ENCODE results near the gene ZFTA.

The ZFTA gene

GRCh38 chr11:63762654-63763495 lies 5.7 kb downstream of the ZFTA start:
- Histone ChIP-seq H3K36me3 (ENCODE audit: insufficient read depth, low read length) (no peaks in the 10 kb centered on the region), H3K4me3 (ENCODE audit: low read depth in 1 of 2, low read length in 2 of 2) (peak overlapping the region; percentile 53 to 63), H3K27me3 (ENCODE audit: control insufficient read depth in 1 of 2, insufficient read depth in 2 of 2, low read length in 2 of 2) (no peaks in the 10 kb centered on the region), H3K9me3 (ENCODE audit: low read length) (no peaks in the 10 kb centered on the region), H3K27ac (ENCODE audit: low read depth, low read length) (peak overlapping the region; percentile 84), H3K4me1 (ENCODE audit: insufficient read depth, low read length) (peaks cover 39% of the 10 kb centered on the region), H3K9ac (ENCODE audit: low read length) (no peak overlapping the region)

- Histone ChIP-seq H3K36me3 (ENCODE audit: insufficient read depth, low read length) (no peaks in the 10 kb centered on the region), H3K27ac (ENCODE audit: low read depth, low read length) (peak overlapping the region; percentile 84), H3K4me3 (ENCODE audit: low read depth in 1 of 2, low read length in 2 of 2) (peak overlapping the region; percentile 53 to 63), H3K4me1 (ENCODE audit: insufficient read depth, low read length) (peaks cover 36% of the 10 kb centered on the region), H3K27me3 (ENCODE audit: control insufficient read depth in 1 of 2, insufficient read depth in 2 of 2, low read length in 2 of 2) (no peaks in the 10 kb centered on the region), H3K9me3 (ENCODE audit: low read length) (no peaks in the 10 kb centered on the region), H3K9ac (ENCODE audit: low read length) (no peak overlapping the region)
These were observed 6.5 kb downstream of the ZFTA start for GRCh38 chr11:63761931-63762653.

- no peak overlapping the region for H3K9ac ChIP-seq (ENCODE audit: low read length)
- H3K36me3 ChIP-seq (ENCODE audit: insufficient read depth, low read length) = no peaks in the 10 kb centered on the region
- no peak overlapping the region for H3K27ac ChIP-seq (ENCODE audit: low read depth, low read length)
- H3K27me3 ChIP-seq (ENCODE audit: control insufficient read depth in 1 of 2, insufficient read depth in 2 of 2, low read length in 2 of 2) = no peaks in the 10 kb centered on the region
- H3K9me3 ChIP-seq (ENCODE audit: low read length) = no peaks in the 10 kb centered on the region
- H3K4me1 ChIP-seq (ENCODE audit: insufficient read depth, low read length) = peaks cover 27% of the 10 kb centered on the region
- H3K4me3 ChIP-seq (ENCODE audit: low read depth in 1 of 2, low read length in 2 of 2) = no peak overlapping the region
These were observed 7.4 kb downstream of the ZFTA start for GRCh38 chr11:63761188-63761587.

DNA sequence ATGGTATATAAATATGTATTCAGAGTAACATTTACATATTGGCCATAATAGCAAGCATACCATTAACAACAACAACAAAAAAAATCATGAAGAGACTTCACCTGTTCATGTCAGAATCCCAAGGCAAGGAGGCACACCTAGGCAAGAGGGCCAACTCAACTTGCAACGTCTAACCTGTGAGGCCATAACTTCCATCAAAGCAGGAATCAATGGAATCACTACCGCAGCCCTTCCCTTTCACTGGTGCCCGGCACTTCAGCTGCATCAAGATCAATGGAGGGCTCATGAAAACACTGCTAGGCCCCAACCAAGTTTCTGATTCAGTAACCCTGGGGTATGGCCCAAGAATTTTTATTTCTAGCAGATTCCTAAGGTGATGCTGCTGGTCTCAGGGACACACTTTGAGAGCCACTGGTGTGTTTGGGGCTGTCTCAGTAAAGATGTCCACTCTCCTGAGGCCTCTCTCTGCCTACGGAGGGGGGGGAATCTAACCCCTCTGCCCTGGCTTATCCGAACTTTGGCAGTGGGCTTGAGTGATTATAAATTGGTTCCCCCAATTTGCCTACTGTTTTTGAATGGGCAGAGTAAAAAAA lies 8.0 kb downstream of the ZFTA start:
- H3K9ac ChIP-seq (ENCODE audit: low read length) = no peak overlapping the region
- no peak overlapping the region for H3K4me3 ChIP-seq (ENCODE audit: low read depth in 1 of 2, low read length in 2 of 2)
- peaks cover 21% of the 10 kb centered on the region for H3K4me1 ChIP-seq (ENCODE audit: insufficient read depth, low read length)
- H3K27me3 ChIP-seq (ENCODE audit: control insufficient read depth in 1 of 2, insufficient read depth in 2 of 2, low read length in 2 of 2) = no peaks in the 10 kb centered on the region
- no peaks in the 10 kb centered on the region for H3K36me3 ChIP-seq (ENCODE audit: insufficient read depth, low read length)
- H3K9me3 ChIP-seq (ENCODE audit: low read length) = no peaks in the 10 kb centered on the region
- no peak overlapping the region for H3K27ac ChIP-seq (ENCODE audit: low read depth, low read length)

- Histone ChIP-seq H3K36me3 (ENCODE audit: insufficient read depth, low read length) (peaks cover 14% of the 10 kb centered on the region), H3K27ac (ENCODE audit: low read depth, low read length) (no peak overlapping the region), H3K4me1 (ENCODE audit: insufficient read depth, low read length) (peaks cover 14% of the 10 kb centered on the region), H3K4me3 (ENCODE audit: low read depth in 1 of 2, low read length in 2 of 2) (no peak overlapping the region), H3K9me3 (ENCODE audit: low read length) (no peaks in the 10 kb centered on the region), H3K9ac (ENCODE audit: low read length) (no peak overlapping the region), H3K27me3 (ENCODE audit: control insufficient read depth in 1 of 2, insufficient read depth in 2 of 2, low read length in 2 of 2) (no peaks in the 10 kb centered on the region)
These were observed 11.4 kb downstream of the ZFTA start for GRCh38 chr11:63756919-63757761.

GRCh38 chr11:63749624-63750023 lies 19.0 kb downstream of the ZFTA start:
- H3K4me3 ChIP-seq (ENCODE audit: low read depth in 1 of 2, low read length in 2 of 2) = no peak overlapping the region
- H3K36me3 ChIP-seq (ENCODE audit: insufficient read depth, low read length) = peaks cover 29% of the 10 kb centered on the region
- H3K27ac ChIP-seq (ENCODE audit: low read depth, low read length) = no peak overlapping the region
- no peaks in the 10 kb centered on the region for H3K27me3 ChIP-seq (ENCODE audit: control insufficient read depth in 1 of 2, insufficient read depth in 2 of 2, low read length in 2 of 2)
- no peaks in the 10 kb centered on the region for H3K4me1 ChIP-seq (ENCODE audit: insufficient read depth, low read length)
- H3K9me3 ChIP-seq (ENCODE audit: low read length) = no peaks in the 10 kb centered on the region
- H3K9ac ChIP-seq (ENCODE audit: low read length) = no peak overlapping the region

GRCh38 chr11:63747011-63747410 lies 21.6 kb downstream of the ZFTA start:
- Histone ChIP-seq H3K9me3 (ENCODE audit: low read length) (no peaks in the 10 kb centered on the region), H3K27ac (ENCODE audit: low read depth, low read length) (no peak overlapping the region), H3K4me1 (ENCODE audit: insufficient read depth, low read length) (no peaks in the 10 kb centered on the region), H3K9ac (ENCODE audit: low read length) (no peak overlapping the region), H3K4me3 (ENCODE audit: low read depth in 1 of 2, low read length in 2 of 2) (no peak overlapping the region), H3K27me3 (ENCODE audit: control insufficient read depth in 1 of 2, insufficient read depth in 2 of 2, low read length in 2 of 2) (no peaks in the 10 kb centered on the region), H3K36me3 (ENCODE audit: insufficient read depth, low read length) (peaks cover 14% of the 10 kb centered on the region)

DNA sequence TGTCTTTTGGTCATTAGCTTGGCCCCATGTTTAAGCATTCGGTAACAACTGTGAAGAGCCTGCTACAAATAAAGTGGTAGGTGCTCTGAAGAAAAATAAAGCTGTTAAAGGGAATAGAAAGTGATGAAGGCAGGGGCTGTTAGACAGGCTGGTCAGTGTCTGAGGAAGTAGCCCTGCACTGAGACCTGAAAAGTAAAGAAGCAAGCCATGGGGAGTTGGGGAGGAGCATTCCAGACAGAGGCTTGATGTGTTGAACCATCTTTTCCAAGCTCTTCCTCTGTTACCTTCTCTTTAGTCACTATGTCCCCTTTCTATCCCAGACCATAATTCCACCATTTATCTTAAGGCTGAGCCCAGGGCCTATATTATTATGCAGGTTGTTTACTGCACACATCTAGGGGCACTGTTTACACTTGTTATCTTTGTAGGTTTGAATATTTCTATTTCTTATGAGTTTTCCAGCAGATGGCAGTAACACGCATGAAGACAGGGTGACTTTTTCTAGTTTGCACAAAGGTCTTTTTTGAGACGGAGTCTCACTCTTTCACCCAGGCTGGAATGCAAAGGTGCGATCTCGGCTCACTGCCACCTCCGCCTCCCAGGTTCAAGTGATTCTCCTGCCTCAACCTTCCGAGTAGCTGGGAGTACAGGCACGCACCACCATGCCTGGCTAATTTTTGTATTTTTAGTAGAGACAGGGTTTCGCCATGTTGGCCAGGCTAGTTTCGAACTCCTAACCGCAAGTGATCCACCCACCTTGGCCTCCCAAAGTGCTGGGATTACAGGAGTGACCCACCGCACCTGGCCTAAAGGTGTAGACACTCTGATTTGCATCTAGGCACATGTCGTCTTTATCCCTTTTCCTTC lies 23.0 kb downstream of the ZFTA start:
- Histone ChIP-seq H3K4me3 (ENCODE audit: low read depth in 1 of 2, low read length in 2 of 2) (no peak overlapping the region), H3K27ac (ENCODE audit: low read depth, low read length) (no peak overlapping the region), H3K9ac (ENCODE audit: low read length) (no peak overlapping the region), H3K9me3 (ENCODE audit: low read length) (no peaks in the 10 kb centered on the region), H3K4me1 (ENCODE audit: insufficient read depth, low read length) (no peaks in the 10 kb centered on the region), H3K27me3 (ENCODE audit: control insufficient read depth in 1 of 2, insufficient read depth in 2 of 2, low read length in 2 of 2) (no peaks in the 10 kb centered on the region), H3K36me3 (ENCODE audit: insufficient read depth, low read length) (peaks cover 7% of the 10 kb centered on the region)

DNA sequence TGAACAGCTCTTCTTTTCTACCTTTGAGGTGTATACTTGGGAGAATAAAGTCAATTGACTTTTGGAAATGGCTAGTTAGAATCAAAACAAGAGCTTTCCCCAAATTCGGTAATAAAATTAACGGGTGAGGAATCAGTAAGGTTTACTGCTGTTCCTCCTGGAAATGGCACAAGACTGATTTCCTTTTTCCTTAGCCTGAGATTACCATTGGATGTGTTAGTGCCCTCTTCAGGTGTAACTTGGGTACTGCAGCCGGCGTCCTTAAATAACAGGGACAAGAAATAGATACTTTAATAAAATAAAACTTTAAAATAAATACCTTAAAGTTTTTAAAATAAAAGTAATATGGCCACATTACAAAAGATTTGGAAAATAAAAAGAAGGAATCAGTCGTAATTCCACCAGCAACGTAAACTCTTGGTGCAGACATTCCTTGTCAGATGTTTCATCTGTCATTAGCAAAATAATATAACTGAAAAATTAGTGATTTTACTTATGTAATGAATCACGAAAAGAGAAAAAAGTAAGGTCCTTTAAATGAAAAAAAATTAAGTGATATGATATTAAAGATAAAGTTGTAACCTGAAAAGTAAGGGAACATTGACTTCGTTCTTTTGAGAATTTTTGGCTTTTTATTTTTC lies 29.7 kb downstream of the ZFTA start:
- Histone ChIP-seq H3K9me3 (ENCODE audit: low read length) (no peaks in the 10 kb centered on the region), H3K4me3 (ENCODE audit: low read depth in 1 of 2, low read length in 2 of 2) (no peak overlapping the region), H3K36me3 (ENCODE audit: insufficient read depth, low read length) (no peaks in the 10 kb centered on the region), H3K4me1 (ENCODE audit: insufficient read depth, low read length) (peaks cover 5% of the 10 kb centered on the region), H3K27me3 (ENCODE audit: control insufficient read depth in 1 of 2, insufficient read depth in 2 of 2, low read length in 2 of 2) (no peaks in the 10 kb centered on the region), H3K27ac (ENCODE audit: low read depth, low read length) (no peak overlapping the region), H3K9ac (ENCODE audit: low read length) (no peak overlapping the region)

GRCh38 chr11:63737718-63738117 lies 30.9 kb downstream of the ZFTA start:
- H3K9ac ChIP-seq (ENCODE audit: low read length) = no peak overlapping the region
- no peaks in the 10 kb centered on the region for H3K27me3 ChIP-seq (ENCODE audit: control insufficient read depth in 1 of 2, insufficient read depth in 2 of 2, low read length in 2 of 2)
- no peaks in the 10 kb centered on the region for H3K9me3 ChIP-seq (ENCODE audit: low read length)
- no peaks in the 10 kb centered on the region for H3K36me3 ChIP-seq (ENCODE audit: insufficient read depth, low read length)
- no peak overlapping the region for H3K4me3 ChIP-seq (ENCODE audit: low read depth in 1 of 2, low read length in 2 of 2)
- H3K4me1 ChIP-seq (ENCODE audit: insufficient read depth, low read length) = peaks cover 5% of the 10 kb centered on the region
- H3K27ac ChIP-seq (ENCODE audit: low read depth, low read length) = no peak overlapping the region

Data from muscle layer of colon (tissue), 2 donors.